HepG2 (cell line): ENCODE measurements around the gene NEK6. TPM values are rescaled to one million over a fixed set of nuclear protein-coding genes. Genes with fewer than 3 reads are reported as not detected.

Experiments used
- BHLHE40 ChIP-seq: IDR thresholded peaks from 2 replicates; pipeline ENCODE4 v1.6.1; 2011; ENCODE audit warnings: low read length, improper control_type of control experiment
- HINFP ChIP-seq: sonication (generic); formaldehyde crosslinking; IDR thresholded peaks from 2 replicates; pipeline ENCODE4 v1.4.0; 2020; ENCODE audit warnings: low read depth, mild to moderate bottlenecking, missing genetic modification reagents
- KDM3A ChIP-seq: IDR thresholded peaks from 2 replicates; pipeline ENCODE4 v1.6.1; 2018; ENCODE audit warnings: low read depth, missing compliant biosample characterization
- NBN ChIP-seq: fragments of 450-650 bp; conservative IDR thresholded peaks from 2 replicates; pipeline ENCODE4 v1.6.1; 2017
- ONECUT2 ChIP-seq: sonication (generic); formaldehyde crosslinking; IDR thresholded peaks from 2 replicates; pipeline ENCODE4 v1.4.0; 2020; ENCODE audit warnings: missing genetic modification reagents
- SNAI1 ChIP-seq: sonication (generic); formaldehyde crosslinking; IDR thresholded peaks from 2 replicates; pipeline ENCODE4 v1.5.0; 2020; ENCODE audit warnings: mild to moderate bottlenecking, missing genetic modification reagents, borderline replicate concordance
- SOX5 ChIP-seq: IDR thresholded peaks from 2 replicates; pipeline ENCODE4 v1.6.1; 2016; ENCODE audit warnings: borderline replicate concordance
- SRY ChIP-seq: sonication (generic); formaldehyde crosslinking; IDR thresholded peaks from 2 replicates; pipeline ENCODE4 v1.8.0; 2022; ENCODE audit warnings: mild to moderate bottlenecking, missing genetic modification reagents
- ZNF451 ChIP-seq: sonication (generic); formaldehyde crosslinking; IDR thresholded peaks from 2 replicates; pipeline ENCODE4 v1.5.0; 2020; ENCODE audit warnings: mild to moderate bottlenecking, missing genetic modification reagents
- ZNF460 ChIP-seq: sonication (generic); formaldehyde crosslinking; IDR thresholded peaks from 2 replicates; pipeline ENCODE4 v1.5.1; 2020; ENCODE audit warnings: missing genetic modification reagents, mild to moderate bottlenecking, borderline replicate concordance
- ZNF598 ChIP-seq: sonication (generic); formaldehyde crosslinking; IDR thresholded peaks from 2 replicates; pipeline ENCODE4 v1.5.1; 2020; ENCODE audit warnings: mild to moderate bottlenecking, missing genetic modification reagents, borderline replicate concordance
- ZNF703 ChIP-seq: sonication (generic); formaldehyde crosslinking; IDR thresholded peaks from 2 replicates; pipeline ENCODE4 v1.5.1; 2020; ENCODE audit warnings: missing genetic modification reagents, mild to moderate bottlenecking, moderate library complexity, borderline replicate concordance
- ZNF768 ChIP-seq: sonication (generic); formaldehyde crosslinking; IDR thresholded peaks from 2 replicates; pipeline ENCODE4 v1.4.0; 2020; ENCODE audit warnings: missing genetic modification reagents
- ZNF878 ChIP-seq: sonication (generic); formaldehyde crosslinking; IDR thresholded peaks from 2 replicates; pipeline ENCODE4 v1.8.1; 2023; ENCODE audit warnings: mild to moderate bottlenecking, missing genetic modification reagents, moderate library complexity
- ZSCAN20 ChIP-seq: sonication (generic); formaldehyde crosslinking; IDR thresholded peaks from 2 replicates; pipeline ENCODE4 v1.4.0; 2020; ENCODE audit warnings: missing genetic modification reagents, mild to moderate bottlenecking, borderline replicate concordance
- polyA plus RNA-seq, 8 experiments: library from polyadenylated mRNA; depleted of rRNA in 3 of 8; stranded (reverse) in 7 of 8; unstranded in 1 of 8; fragments of >200 nt; fragmentation: Illumina TruSeq in 4 of 8; extraction: Trizol in 4 of 8; gene quantifications; 2 replicates each; pipeline versions ENCODE4 v1.2.1 to v1.2.3, GENCODE V29; 2011 to 2016; ENCODE audit warnings: low read depth in 4 of 8, missing spikeins in 1 of 8, mixed read lengths in 1 of 8; ENCODE audit not compliant: insufficient read depth in 1 of 8
- total RNA-seq, 5 experiments: library from RNA; depleted of rRNA; stranded (reverse); fragments of >200 nt; fragmentation: Illumina TruSeq; extraction: Trizol; gene quantifications; 2 replicates each; pipeline ENCODE4 v1.2.3, GENCODE V29; 2016; ENCODE audit warnings: low read depth in 1 of 5
- TF ChIP-seq, protein P1 (sequence below): sonication (generic); formaldehyde crosslinking; IDR thresholded peaks from 2 replicates; pipeline ENCODE4 v1.4.0; 2020; ENCODE audit warnings: missing genetic modification reagents
- TF ChIP-seq, protein P2 (sequence below): sonication (generic); formaldehyde crosslinking; IDR thresholded peaks from 2 replicates; pipeline ENCODE4 v1.5.0; 2020; ENCODE audit warnings: missing genetic modification reagents, mild to moderate bottlenecking, borderline replicate concordance
- TF ChIP-seq, protein P3 (sequence below), 2 experiments: sonication (generic) in 1 of 2; formaldehyde crosslinking in 1 of 2; IDR thresholded peaks; 2 replicates each; pipeline versions ENCODE4 v1.4.0 to v1.6.1; 2016 to 2020; ENCODE audit warnings: borderline replicate concordance in 1 of 2, low read depth in 1 of 2, mild to moderate bottlenecking in 1 of 2, missing genetic modification reagents in 1 of 2

NEK6 gene
- total and polyA plus RNA-seq, 2 of the 13 experiments (the other 11 are each of a cell fraction or from before 2014, with no cell fraction given), result 30.4 to 119 TPM

- TF ChIP-seq ZNF878 (peak; percentile 87), ZNF768 (CRISPR knock-in tag) (no peak), ONECUT2 (CRISPR knock-in tag) (no peak), ZSCAN20 (CRISPR knock-in tag) (no peak), ZNF451 (CRISPR knock-in tag) (no peak), SRY (no peak), SNAI1 (CRISPR knock-in tag) (0 out of 2 replicates have a peak, but pooled peaks have one; percentile 30), NBN (no peak), ZNF598 (CRISPR knock-in tag) (no peak), HINFP (CRISPR knock-in tag) (no peak), ZNF460 (CRISPR knock-in tag) (no peak), KDM3A (CRISPR knock-in tag) (no peak), ZNF703 (no peak), SOX5 (CRISPR knock-in tag) (peak; percentile 90), BHLHE40 (no peak)
- TF ChIP-seq, protein P1, sequence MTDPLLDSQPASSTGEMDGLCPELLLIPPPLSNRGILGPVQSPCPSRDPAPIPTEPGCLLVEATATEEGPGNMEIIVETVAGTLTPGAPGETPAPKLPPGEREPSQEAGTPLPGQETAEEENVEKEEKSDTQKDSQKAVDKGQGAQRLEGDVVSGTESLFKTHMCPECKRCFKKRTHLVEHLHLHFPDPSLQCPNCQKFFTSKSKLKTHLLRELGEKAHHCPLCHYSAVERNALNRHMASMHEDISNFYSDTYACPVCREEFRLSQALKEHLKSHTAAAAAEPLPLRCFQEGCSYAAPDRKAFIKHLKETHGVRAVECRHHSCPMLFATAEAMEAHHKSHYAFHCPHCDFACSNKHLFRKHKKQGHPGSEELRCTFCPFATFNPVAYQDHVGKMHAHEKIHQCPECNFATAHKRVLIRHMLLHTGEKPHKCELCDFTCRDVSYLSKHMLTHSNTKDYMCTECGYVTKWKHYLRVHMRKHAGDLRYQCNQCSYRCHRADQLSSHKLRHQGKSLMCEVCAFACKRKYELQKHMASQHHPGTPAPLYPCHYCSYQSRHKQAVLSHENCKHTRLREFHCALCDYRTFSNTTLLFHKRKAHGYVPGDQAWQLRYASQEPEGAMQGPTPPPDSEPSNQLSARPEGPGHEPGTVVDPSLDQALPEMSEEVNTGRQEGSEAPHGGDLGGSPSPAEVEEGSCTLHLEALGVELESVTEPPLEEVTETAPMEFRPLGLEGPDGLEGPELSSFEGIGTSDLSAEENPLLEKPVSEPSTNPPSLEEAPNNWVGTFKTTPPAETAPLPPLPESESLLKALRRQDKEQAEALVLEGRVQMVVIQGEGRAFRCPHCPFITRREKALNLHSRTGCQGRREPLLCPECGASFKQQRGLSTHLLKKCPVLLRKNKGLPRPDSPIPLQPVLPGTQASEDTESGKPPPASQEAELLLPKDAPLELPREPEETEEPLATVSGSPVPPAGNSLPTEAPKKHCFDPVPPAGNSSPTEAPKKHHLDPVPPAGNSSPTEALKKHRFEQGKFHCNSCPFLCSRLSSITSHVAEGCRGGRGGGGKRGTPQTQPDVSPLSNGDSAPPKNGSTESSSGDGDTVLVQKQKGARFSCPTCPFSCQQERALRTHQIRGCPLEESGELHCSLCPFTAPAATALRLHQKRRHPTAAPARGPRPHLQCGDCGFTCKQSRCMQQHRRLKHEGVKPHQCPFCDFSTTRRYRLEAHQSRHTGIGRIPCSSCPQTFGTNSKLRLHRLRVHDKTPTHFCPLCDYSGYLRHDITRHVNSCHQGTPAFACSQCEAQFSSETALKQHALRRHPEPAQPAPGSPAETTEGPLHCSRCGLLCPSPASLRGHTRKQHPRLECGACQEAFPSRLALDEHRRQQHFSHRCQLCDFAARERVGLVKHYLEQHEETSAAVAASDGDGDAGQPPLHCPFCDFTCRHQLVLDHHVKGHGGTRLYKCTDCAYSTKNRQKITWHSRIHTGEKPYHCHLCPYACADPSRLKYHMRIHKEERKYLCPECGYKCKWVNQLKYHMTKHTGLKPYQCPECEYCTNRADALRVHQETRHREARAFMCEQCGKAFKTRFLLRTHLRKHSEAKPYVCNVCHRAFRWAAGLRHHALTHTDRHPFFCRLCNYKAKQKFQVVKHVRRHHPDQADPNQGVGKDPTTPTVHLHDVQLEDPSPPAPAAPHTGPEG (CRISPR knock-in tag), result no peak
- TF ChIP-seq, protein P2, sequence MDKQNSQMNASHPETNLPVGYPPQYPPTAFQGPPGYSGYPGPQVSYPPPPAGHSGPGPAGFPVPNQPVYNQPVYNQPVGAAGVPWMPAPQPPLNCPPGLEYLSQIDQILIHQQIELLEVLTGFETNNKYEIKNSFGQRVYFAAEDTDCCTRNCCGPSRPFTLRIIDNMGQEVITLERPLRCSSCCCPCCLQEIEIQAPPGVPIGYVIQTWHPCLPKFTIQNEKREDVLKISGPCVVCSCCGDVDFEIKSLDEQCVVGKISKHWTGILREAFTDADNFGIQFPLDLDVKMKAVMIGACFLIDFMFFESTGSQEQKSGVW (CRISPR knock-in tag), result no peak
- TF ChIP-seq, protein P3, sequence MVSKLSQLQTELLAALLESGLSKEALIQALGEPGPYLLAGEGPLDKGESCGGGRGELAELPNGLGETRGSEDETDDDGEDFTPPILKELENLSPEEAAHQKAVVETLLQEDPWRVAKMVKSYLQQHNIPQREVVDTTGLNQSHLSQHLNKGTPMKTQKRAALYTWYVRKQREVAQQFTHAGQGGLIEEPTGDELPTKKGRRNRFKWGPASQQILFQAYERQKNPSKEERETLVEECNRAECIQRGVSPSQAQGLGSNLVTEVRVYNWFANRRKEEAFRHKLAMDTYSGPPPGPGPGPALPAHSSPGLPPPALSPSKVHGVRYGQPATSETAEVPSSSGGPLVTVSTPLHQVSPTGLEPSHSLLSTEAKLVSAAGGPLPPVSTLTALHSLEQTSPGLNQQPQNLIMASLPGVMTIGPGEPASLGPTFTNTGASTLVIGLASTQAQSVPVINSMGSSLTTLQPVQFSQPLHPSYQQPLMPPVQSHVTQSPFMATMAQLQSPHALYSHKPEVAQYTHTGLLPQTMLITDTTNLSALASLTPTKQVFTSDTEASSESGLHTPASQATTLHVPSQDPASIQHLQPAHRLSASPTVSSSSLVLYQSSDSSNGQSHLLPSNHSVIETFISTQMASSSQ (IDR thresholded peaks at IDR 0.05; ENCODE audit: low read depth), result peak; percentile 50
- TF ChIP-seq, protein P3 (CRISPR knock-in tag; IDR thresholded peaks at IDR 0.05; ENCODE audit: borderline replicate concordance), result peak; percentile 74; the same call in 1 of the 2 replicates
These were observed 128.5 kb downstream of the NEK6 start (continued) for GRCh38 chr9:124386201-124386600.
